Stimulated activated CD8-positive, alpha-beta memory T cell treated with anti-CD3 and anti-CD28 coated beads, Interleukin-15, amount 100 ng/mL, for 4 hours (primary cell): ENCODE results near the gene RFTN1.

Source experiments
- DNase-seq, 2 donors: peaks; one replicate each; pipeline ENCODE4 v3.0.0-alpha.2; 2020; ENCODE audit warnings: low read depth in 2 of 2

RFTN1 gene

GRCh38 chr3:16487511-16488175 lies 25.9 kb downstream of the RFTN1 start:
- no peak for DNase-seq

GRCh38 chr3:16486951-16487480 lies 26.5 kb downstream of the RFTN1 start:
- no peak for DNase-seq

- DNase-seq, result no peak
These were observed 27.3 kb downstream of the RFTN1 start for GRCh38 chr3:16486201-16486600.

GRCh38 chr3:16485395-16485992 lies 28.0 kb downstream of the RFTN1 start:
- DNase-seq, result no peak

GRCh38 chr3:16484984-16485383 lies 28.5 kb downstream of the RFTN1 start:
- no peak for DNase-seq

GRCh38 chr3:16484216-16484615 lies 29.3 kb downstream of the RFTN1 start:
- no peak for DNase-seq

GRCh38 chr3:16482770-16483531 lies 30.5 kb downstream of the RFTN1 start:
- no peak for DNase-seq

- DNase-seq, result no peak
These were observed 31.2 kb downstream of the RFTN1 start for GRCh38 chr3:16482194-16482769.

- DNase-seq, result no peak
These were observed 32.0 kb downstream of the RFTN1 start for GRCh38 chr3:16481546-16481897.

GRCh38 chr3:16480861-16481545 lies 32.5 kb downstream of the RFTN1 start:
- DNase-seq, result no peak

- no peak for DNase-seq
These were observed 35.0 kb downstream of the RFTN1 start for GRCh38 chr3:16478516-16478915.

- DNase-seq, result no peak
These were observed 36.0 kb downstream of the RFTN1 start for GRCh38 chr3:16477521-16477920.

- DNase-seq, result no peak
These were observed 36.4 kb downstream of the RFTN1 start for GRCh38 chr3:16477056-16477455.

GRCh38 chr3:16476636-16477035 lies 36.9 kb downstream of the RFTN1 start:
- no peak for DNase-seq

- no peak for DNase-seq
These were observed 37.7 kb downstream of the RFTN1 start for GRCh38 chr3:16475766-16476165.

- DNase-seq, result no peak
These were observed 38.6 kb downstream of the RFTN1 start for GRCh38 chr3:16474920-16475319.

GRCh38 chr3:16474216-16474615 lies 39.3 kb downstream of the RFTN1 start:
- no peak for DNase-seq

GRCh38 chr3:16472593-16472992 lies 40.9 kb downstream of the RFTN1 start:
- DNase-seq, result no peak

GRCh38 chr3:16471897-16472296 lies 41.6 kb downstream of the RFTN1 start:
- no peak for DNase-seq

- no peak for DNase-seq
These were observed 42.9 kb downstream of the RFTN1 start for GRCh38 chr3:16470590-16470989.

GRCh38 chr3:16468336-16469098 lies 45.0 kb downstream of the RFTN1 start:
- DNase-seq, result no peak
